Measurements from ENCODE around the gene CTNNAL1.
A peak's percentile ranks its signal among the peaks of the same experiment; 100 is the strongest.
"Not testable (repeated sequence)": the region's sequence is repeated elsewhere in the genome, so short reads cannot be mapped to it uniquely, and the experiment has no call there.

The CTNNAL1 gene

GRCh38 chr9:109012876-109013678, at the start of gene CTNNAL1:
Gene CTNNAL1, minus strand, starts transcription at chr9:109013499. Its CDS starts 57 bp downstream, at chr9:109013442.
- peak; percentile 16 for DNase-seq

- no peak for DNase-seq
Observed at GRCh38 chr9:109062543-109062942, 49.2 kb upstream of the CTNNAL1 start.

- DNase-seq = no peak
Observed at GRCh38 chr9:109060191-109060590, 46.9 kb upstream of the CTNNAL1 start.

GRCh38 chr9:109053121-109053520, 39.8 kb upstream of the CTNNAL1 start:
- not testable (repeated sequence) for DNase-seq

GRCh38 chr9:109052416-109052815, 39.1 kb upstream of the CTNNAL1 start:
- no peak for DNase-seq

- no peak for DNase-seq
Observed at GRCh38 chr9:109051733-109052132, 38.4 kb upstream of the CTNNAL1 start.

- no peak for DNase-seq
Observed at GRCh38 chr9:109050444-109050843, 37.1 kb upstream of the CTNNAL1 start.

GRCh38 chr9:109048822-109049221, 35.5 kb upstream of the CTNNAL1 start:
- DNase-seq = no peak

- DNase-seq = no peak
Observed at GRCh38 chr9:109047259-109047658, 34.0 kb upstream of the CTNNAL1 start.

- DNase-seq = no peak
Observed at GRCh38 chr9:109046346-109046745, 33.0 kb upstream of the CTNNAL1 start.

GRCh38 chr9:109043578-109043977, 30.3 kb upstream of the CTNNAL1 start:
- DNase-seq = no peak

GRCh38 chr9:109040571-109040970, 27.3 kb upstream of the CTNNAL1 start:
- DNase-seq = no peak

GRCh38 chr9:109039539-109039938, 26.2 kb upstream of the CTNNAL1 start:
- no peak for DNase-seq

GRCh38 chr9:109037946-109038715, 24.8 kb upstream of the CTNNAL1 start:
- no peak for DNase-seq

GRCh38 chr9:109036744-109037680, 23.7 kb upstream of the CTNNAL1 start:
- no peak for DNase-seq

GRCh38 chr9:109035684-109036423, 22.6 kb upstream of the CTNNAL1 start:
- no peak for DNase-seq

GRCh38 chr9:109033941-109034700, 20.8 kb upstream of the CTNNAL1 start:
- DNase-seq = no peak

GRCh38 chr9:109031241-109031640, 17.9 kb upstream of the CTNNAL1 start:
- DNase-seq = no peak

GRCh38 chr9:109030426-109030825, 17.1 kb upstream of the CTNNAL1 start:
- DNase-seq = no peak

GRCh38 chr9:109028457-109028856, 15.2 kb upstream of the CTNNAL1 start:
- DNase-seq = no peak

GRCh38 chr9:109027176-109027575, 13.9 kb upstream of the CTNNAL1 start:
- no peak for DNase-seq
